GM23338 (cell line): ENCODE measurements around the gene CELF2. TPM values are rescaled to one million over a fixed set of nuclear protein-coding genes. Genes with fewer than 3 reads are reported as not detected.

ENCODE experiments used
- ATAC-seq: fragments of 200-7000 bp; cut with Tn5 transposase; 3 replicates; pipeline ENCODE4 v1.9.1; 2020
- DNase-seq: peaks from one replicate; pipeline ENCODE4 v3.0.0-alpha.2; 2015; ENCODE audit warnings: low spot score
- H2AFZ ChIP-seq: fragments of 200-600 bp; sonication (generic); 2 replicates; pipeline ENCODE4 v1.8.0; 2016; ENCODE audit warnings: antibody characterized with exemption, mild to moderate bottlenecking, moderate library complexity
- H3F3A ChIP-seq: fragments of 200-600 bp; sonication (generic); replicated peaks from 2 replicates; pipeline ENCODE4 v1.8.0; 2017; ENCODE audit warnings: antibody characterized with exemption, mixed run types, low read depth
- H3K27ac ChIP-seq: fragments of 200-600 bp; sonication (generic); 2 replicates; pipeline ENCODE4 v1.6.1; 2016; ENCODE audit warnings: low read depth
- H3K27me3 ChIP-seq: fragments of 200-600 bp; sonication (generic); 2 replicates; pipeline ENCODE4 v1.8.0; 2016; ENCODE audit warnings: mild to moderate bottlenecking, mixed run types, moderate library complexity; ENCODE audit not compliant: insufficient read depth
- H3K36me3 ChIP-seq: fragments of 200-600 bp; sonication (generic); 2 replicates; pipeline ENCODE4 v1.8.0; 2016; ENCODE audit warnings: mild to moderate bottlenecking; ENCODE audit not compliant: insufficient read depth
- H3K4me1 ChIP-seq: fragments of 200-600 bp; sonication (generic); 2 replicates; pipeline ENCODE4 v1.8.0; 2016; ENCODE audit warnings: mild to moderate bottlenecking, moderate library complexity; ENCODE audit not compliant: insufficient read depth
- H3K4me2 ChIP-seq: fragments of 200-600 bp; sonication (generic); 2 replicates; pipeline ENCODE4 v1.7.1; 2017; ENCODE audit warnings: mixed run types
- H3K4me3 ChIP-seq: fragments of 200-600 bp; sonication (generic); 2 replicates; pipeline ENCODE4 v1.6.1; 2016; ENCODE audit warnings: mixed run types
- H3K79me2 ChIP-seq: fragments of 200-600 bp; sonication (generic); replicated peaks from 2 replicates; pipeline ENCODE4 v1.8.0; 2017; ENCODE audit warnings: mild to moderate bottlenecking; ENCODE audit not compliant: insufficient read depth
- H3K9me2 ChIP-seq: fragments of 200-600 bp; sonication (generic); 2 replicates; pipeline ENCODE4 v1.8.0; 2017; ENCODE audit not compliant: insufficient read depth
- H4K20me1 ChIP-seq: fragments of 200-600 bp; sonication (generic); replicated peaks from 2 replicates; pipeline ENCODE4 v1.8.0; 2017; ENCODE audit warnings: mild to moderate bottlenecking; ENCODE audit not compliant: insufficient read depth
- H3K27ac Mint-ChIP-seq: 2 replicates; pipeline ENCODE4 v1.8.0; 2020; ENCODE audit warnings: inconsistent platforms, mild to moderate bottlenecking, moderate library complexity, mixed read lengths
- H3K27me3 Mint-ChIP-seq: 3 replicates; pipeline ENCODE4 v1.8.0; 2022; ENCODE audit warnings: low read depth, mild to moderate bottlenecking, moderate library complexity, mixed read lengths, inconsistent platforms; ENCODE audit not compliant: insufficient read depth, poor library complexity
- H3K36me3 Mint-ChIP-seq: 3 replicates; pipeline ENCODE4 v1.8.0; 2021; ENCODE audit warnings: low read depth, mild to moderate bottlenecking, inconsistent platforms, moderate library complexity, mixed read lengths
- H3K4me1 Mint-ChIP-seq: 3 replicates; pipeline ENCODE4 v1.8.0; 2020; ENCODE audit warnings: mild to moderate bottlenecking, inconsistent platforms, mixed read lengths
- H3K4me3 Mint-ChIP-seq: 3 replicates; pipeline ENCODE4 v1.8.0; 2021; ENCODE audit warnings: moderate library complexity, mild to moderate bottlenecking, inconsistent platforms, mixed read lengths
- H3K9me3 Mint-ChIP-seq: 3 replicates; pipeline ENCODE4 v1.8.0; 2020; ENCODE audit warnings: moderate library complexity, mild to moderate bottlenecking, inconsistent platforms, mixed read lengths
- CREB1 ChIP-seq: fragments of 250-450 bp; sonication (Bioruptor Pico); IDR thresholded peaks from 2 replicates; pipeline ENCODE4 v1.5.0; 2020; ENCODE audit warnings: low read depth, mild to moderate bottlenecking, moderate library complexity
- ETS1 ChIP-seq: IDR thresholded peaks from 2 replicates; pipeline ENCODE4 v1.6.1; 2016; ENCODE audit warnings: antibody characterized with exemption
- EZH2 ChIP-seq: fragments of 200-600 bp; sonication (generic); IDR thresholded peaks from one replicate; pipeline ENCODE4 v1.8.0; 2017; ENCODE audit warnings: antibody characterized with exemption, mild to moderate bottlenecking, low read depth; ENCODE audit not compliant: unreplicated experiment
- EZH2phosphoT487 ChIP-seq: fragments of 200-600 bp; sonication (generic); IDR thresholded peaks from one replicate; pipeline ENCODE4 v1.8.1; 2018; ENCODE audit warnings: antibody characterized with exemption; ENCODE audit not compliant: unreplicated experiment
- JUNB ChIP-seq: IDR thresholded peaks from one replicate; pipeline ENCODE4 v1.6.1; 2016; ENCODE audit warnings: antibody characterized with exemption; ENCODE audit not compliant: unreplicated experiment
- NANOG ChIP-seq: IDR thresholded peaks from 2 replicates; pipeline ENCODE4 v1.6.1; 2016; ENCODE audit warnings: antibody characterized with exemption, borderline replicate concordance
- POLR2AphosphoS5 ChIP-seq: IDR thresholded peaks from 2 replicates; pipeline ENCODE4 v1.6.1; 2016; ENCODE audit warnings: antibody characterized with exemption, low read depth
- STAT1 ChIP-seq: IDR thresholded peaks from one replicate; pipeline ENCODE4 v1.6.1; 2016; ENCODE audit warnings: antibody characterized with exemption; ENCODE audit not compliant: unreplicated experiment
- ZNF114 ChIP-seq: fragments of 250-450 bp; sonication (Bioruptor Pico); IDR thresholded peaks from 2 replicates; pipeline ENCODE4 v1.5.0; 2020; ENCODE audit warnings: mild to moderate bottlenecking, moderate library complexity
- ZNF331 ChIP-seq: fragments of 250-450 bp; sonication (Bioruptor Pico); IDR thresholded peaks from 2 replicates; pipeline ENCODE4 v1.5.0; 2020; ENCODE audit warnings: low read depth, mild to moderate bottlenecking, moderate library complexity
- ZNF462 ChIP-seq: fragments of 250-450 bp; sonication (Bioruptor Pico); IDR thresholded peaks from 2 replicates; pipeline ENCODE4 v1.5.0; 2020; ENCODE audit warnings: mild to moderate bottlenecking, moderate library complexity
- polyA plus RNA-seq: library from polyadenylated mRNA; unstranded; fragments of >200 nt; fragmentation: Nextera tagmentation; extraction: Ambion mirVana; gene quantifications from 2 replicates; pipeline ENCODE4 v1.2.1, GENCODE V29; 2016
- total RNA-seq: library from RNA; depleted of rRNA; stranded (reverse); fragments of >200 nt; shearing (Covaris generic); gene quantifications from 2 replicates; pipeline ENCODE4 v1.2.3, GENCODE V29; 2014
- TF ChIP-seq, protein P1 (sequence below), 2 experiments: fragments of 200-600 bp in 1 of 2; sonication (generic) in 1 of 2; conservative IDR thresholded peaks; 2 replicates each; pipeline versions ENCODE4 v1.5.1 to v1.6.1; 2016 to 2017; ENCODE audit warnings: antibody characterized with exemption in 2 of 2, low read depth in 2 of 2, mild to moderate bottlenecking in 2 of 2, moderate library complexity in 1 of 2
- TF ChIP-seq, protein P2 (sequence below): IDR thresholded peaks from one replicate; pipeline ENCODE4 v1.6.1; 2018; ENCODE audit warnings: antibody characterized with exemption; ENCODE audit not compliant: unreplicated experiment

Gene CELF2
- total and polyA plus RNA-seq, 2 experiments from 2014 or later = 18.1 to 22.5 TPM

- DNase-seq (no peak), ATAC-seq (peak; percentile 59)
- H3K9me2 ChIP-seq = no peaks in the 10 kb centered on the region
- Mint-ChIP-seq H3K27me3 (peaks cover 7% of the 10 kb centered on the region), H3K27ac (no peak overlapping the region), H3K4me1 (peaks cover 32% of the 10 kb centered on the region), H3K4me3 (peak overlapping the region; percentile 1; the same call in 2 of the 3 replicates), H3K36me3 (no peaks in the 10 kb centered on the region), H3K9me3 (no peaks in the 10 kb centered on the region)
- H3K36me3 ChIP-seq = no peaks in the 10 kb centered on the region
- H3K79me2 ChIP-seq = no peaks in the 10 kb centered on the region
- H3K4me3 ChIP-seq = peak overlapping the region; percentile 20; the same call in 1 of the 2 replicates
- no peak overlapping the region for H2AFZ ChIP-seq
- peaks cover 36% of the 10 kb centered on the region for H3K4me1 ChIP-seq
- TF ChIP-seq EZH2phosphoT487 (no peak), ETS1 (no peak), CREB1 (CRISPR knock-in tag) (no peak), NANOG (no peak), ZNF462 (CRISPR knock-in tag) (no peak), JUNB (no peak), ZNF331 (CRISPR knock-in tag) (no peak), POLR2AphosphoS5 (no peak), EZH2 (no peak), STAT1 (no peak), ZNF114 (CRISPR knock-in tag) (no peak)
- TF ChIP-seq, protein P1, sequence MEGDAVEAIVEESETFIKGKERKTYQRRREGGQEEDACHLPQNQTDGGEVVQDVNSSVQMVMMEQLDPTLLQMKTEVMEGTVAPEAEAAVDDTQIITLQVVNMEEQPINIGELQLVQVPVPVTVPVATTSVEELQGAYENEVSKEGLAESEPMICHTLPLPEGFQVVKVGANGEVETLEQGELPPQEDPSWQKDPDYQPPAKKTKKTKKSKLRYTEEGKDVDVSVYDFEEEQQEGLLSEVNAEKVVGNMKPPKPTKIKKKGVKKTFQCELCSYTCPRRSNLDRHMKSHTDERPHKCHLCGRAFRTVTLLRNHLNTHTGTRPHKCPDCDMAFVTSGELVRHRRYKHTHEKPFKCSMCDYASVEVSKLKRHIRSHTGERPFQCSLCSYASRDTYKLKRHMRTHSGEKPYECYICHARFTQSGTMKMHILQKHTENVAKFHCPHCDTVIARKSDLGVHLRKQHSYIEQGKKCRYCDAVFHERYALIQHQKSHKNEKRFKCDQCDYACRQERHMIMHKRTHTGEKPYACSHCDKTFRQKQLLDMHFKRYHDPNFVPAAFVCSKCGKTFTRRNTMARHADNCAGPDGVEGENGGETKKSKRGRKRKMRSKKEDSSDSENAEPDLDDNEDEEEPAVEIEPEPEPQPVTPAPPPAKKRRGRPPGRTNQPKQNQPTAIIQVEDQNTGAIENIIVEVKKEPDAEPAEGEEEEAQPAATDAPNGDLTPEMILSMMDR (conservative IDR thresholded peaks at IDR 0.05; ENCODE audit: low read depth in 2 of 2) = no peak
- TF ChIP-seq, protein P2, sequence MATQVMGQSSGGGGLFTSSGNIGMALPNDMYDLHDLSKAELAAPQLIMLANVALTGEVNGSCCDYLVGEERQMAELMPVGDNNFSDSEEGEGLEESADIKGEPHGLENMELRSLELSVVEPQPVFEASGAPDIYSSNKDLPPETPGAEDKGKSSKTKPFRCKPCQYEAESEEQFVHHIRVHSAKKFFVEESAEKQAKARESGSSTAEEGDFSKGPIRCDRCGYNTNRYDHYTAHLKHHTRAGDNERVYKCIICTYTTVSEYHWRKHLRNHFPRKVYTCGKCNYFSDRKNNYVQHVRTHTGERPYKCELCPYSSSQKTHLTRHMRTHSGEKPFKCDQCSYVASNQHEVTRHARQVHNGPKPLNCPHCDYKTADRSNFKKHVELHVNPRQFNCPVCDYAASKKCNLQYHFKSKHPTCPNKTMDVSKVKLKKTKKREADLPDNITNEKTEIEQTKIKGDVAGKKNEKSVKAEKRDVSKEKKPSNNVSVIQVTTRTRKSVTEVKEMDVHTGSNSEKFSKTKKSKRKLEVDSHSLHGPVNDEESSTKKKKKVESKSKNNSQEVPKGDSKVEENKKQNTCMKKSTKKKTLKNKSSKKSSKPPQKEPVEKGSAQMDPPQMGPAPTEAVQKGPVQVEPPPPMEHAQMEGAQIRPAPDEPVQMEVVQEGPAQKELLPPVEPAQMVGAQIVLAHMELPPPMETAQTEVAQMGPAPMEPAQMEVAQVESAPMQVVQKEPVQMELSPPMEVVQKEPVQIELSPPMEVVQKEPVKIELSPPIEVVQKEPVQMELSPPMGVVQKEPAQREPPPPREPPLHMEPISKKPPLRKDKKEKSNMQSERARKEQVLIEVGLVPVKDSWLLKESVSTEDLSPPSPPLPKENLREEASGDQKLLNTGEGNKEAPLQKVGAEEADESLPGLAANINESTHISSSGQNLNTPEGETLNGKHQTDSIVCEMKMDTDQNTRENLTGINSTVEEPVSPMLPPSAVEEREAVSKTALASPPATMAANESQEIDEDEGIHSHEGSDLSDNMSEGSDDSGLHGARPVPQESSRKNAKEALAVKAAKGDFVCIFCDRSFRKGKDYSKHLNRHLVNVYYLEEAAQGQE = no peak
- H3F3A ChIP-seq = no peaks in the 10 kb centered on the region
- H3K27ac ChIP-seq = peak overlapping the region; percentile 75
- H3K27me3 ChIP-seq = no peaks in the 10 kb centered on the region
- no peaks in the 10 kb centered on the region for H4K20me1 ChIP-seq
- peak overlapping the region; percentile 59 for H3K4me2 ChIP-seq
Measured at GRCh38 chr10:11096422-11096821, 78.8 kb downstream of the CELF2 start.
